HPDE6-E6E7 (cell line): ENCODE results near the gene A1CF.

Experiments
- DNase-seq: peaks from one replicate; pipeline ENCODE4 v3.0.0; 2011; ENCODE audit warnings: missing footprints; ENCODE audit errors: extremely low spot score

Gene A1CF

DNA sequence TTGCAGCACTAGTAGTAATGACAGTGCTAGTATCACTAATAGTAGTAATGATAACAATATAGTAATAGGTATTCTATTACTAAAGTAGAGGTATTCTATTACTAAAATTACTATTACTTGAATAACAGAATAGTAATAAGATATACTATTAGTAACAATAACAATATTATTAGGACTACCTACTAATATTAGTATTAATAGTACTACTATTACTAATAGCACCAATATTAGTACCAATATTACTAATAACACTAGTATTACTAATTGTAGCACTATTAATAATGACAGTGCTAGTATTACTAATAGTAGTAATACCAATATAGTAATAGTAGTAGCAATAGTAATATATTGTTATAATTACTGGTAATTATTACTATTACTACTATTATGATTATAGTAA is 24.1 kb downstream of the A1CF start:
- no peak for DNase-seq

DNA sequence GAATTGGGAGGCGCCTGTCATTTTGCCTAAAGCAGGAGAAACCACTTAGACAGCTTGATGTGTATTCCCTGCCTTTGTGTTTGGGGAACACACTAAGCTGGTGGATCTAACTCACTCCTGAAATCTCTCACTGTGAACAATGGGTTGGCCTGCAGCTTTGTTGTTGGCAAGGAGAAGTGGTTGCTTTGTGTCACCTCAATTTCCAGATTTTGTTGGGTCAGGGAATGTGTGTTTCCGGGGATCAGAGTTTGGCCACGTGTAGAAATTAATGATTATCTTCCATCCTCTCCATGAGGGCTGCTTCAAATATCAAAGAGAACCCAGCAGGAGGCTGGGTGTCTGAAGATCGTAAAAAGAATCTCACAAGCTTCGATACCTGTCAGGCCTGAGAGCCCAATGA is 27.8 kb downstream of the A1CF start:
- no peak for DNase-seq

DNA sequence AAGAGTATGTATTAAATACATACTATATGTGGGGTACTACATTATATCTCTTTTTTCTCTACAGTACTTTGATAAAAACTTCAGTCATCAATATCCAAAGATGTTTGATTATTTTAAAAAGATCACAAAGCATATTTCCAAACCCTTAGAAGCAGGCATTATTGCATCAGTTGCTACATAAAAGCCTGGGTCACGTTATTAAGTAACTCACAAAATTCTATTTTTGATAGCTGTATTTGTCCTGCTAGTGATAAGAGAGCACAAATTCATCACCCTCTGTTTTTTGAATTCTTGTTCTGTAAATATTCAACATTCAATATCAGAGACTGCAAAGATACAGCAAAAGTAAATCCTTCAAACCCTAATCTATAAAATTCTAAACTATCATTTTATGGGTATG is 30.0 kb downstream of the A1CF start:
- no peak for DNase-seq

DNA sequence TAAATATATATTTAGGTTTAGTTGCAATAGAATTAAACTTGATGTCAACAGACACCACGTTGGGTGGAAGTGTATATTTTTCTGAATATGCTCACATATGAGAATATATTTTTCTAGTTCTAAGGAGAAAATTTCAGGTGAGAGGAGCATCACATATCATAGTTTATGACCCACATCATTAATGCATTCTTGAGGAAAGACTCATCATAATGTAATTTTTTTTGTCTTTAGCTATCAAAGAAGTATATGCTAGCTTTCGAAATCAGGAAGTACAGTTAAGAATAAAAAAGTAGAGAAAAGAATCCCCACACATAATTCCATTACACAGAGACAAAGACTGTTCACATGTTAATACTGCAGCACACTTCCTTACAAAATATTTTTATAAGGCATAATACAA is 30.4 kb downstream of the A1CF start:
- no peak for DNase-seq

DNA sequence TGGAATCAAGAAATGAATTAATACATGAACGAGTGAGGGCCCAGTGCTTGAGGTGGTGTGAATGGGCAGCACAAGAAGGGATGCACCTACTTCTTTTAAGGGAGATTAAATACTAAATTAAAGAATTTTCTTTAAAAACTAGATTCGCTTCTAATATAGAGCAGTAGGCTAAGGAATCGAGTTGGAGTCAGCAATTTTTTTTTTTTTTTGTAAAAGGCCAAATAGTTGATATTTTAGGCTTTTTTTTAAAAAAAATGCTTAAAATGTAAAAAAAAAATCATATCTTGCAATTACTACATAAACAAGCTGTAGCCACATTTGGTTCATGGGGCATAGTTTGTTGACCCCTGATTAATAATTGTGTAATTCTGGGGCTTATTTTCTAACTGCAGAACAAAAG is 31.9 kb downstream of the A1CF start:
- DNase-seq, result no peak

DNA sequence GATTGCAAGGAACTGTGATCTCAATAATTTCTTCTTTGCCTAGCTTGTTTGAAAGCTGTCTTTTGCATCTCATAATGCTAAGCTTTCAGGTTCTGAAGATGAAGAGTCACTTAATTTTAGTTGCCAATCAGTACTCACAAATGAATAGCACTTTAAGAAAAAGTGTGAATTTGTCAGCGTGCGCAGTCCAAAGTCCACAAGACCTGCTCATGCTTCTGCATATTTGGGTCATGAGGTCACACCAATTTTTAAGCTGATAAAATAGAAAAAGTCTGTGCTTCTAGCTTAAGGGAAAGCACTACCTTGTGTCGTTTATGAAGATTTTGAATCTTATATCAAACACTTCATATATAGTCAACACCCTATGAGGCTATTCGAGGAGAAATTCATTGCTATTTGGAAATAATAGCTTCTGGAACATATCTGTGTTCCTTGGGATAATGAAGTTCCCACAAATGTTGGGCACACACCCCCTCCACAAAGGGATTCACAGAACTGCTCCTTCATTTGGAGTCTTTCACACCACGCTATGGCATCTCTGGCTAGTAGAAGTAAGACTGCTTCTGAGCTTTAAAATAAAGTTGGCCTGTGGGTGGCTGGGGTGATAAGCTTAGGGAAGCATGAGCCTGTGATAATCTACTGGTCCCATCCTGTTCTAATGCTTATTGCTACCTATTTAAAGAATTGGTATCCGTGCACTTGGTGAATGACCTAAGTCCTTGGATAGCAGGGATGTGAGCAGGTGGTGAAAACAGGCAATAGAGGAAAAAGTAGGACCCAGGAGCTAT is 33.3 kb downstream of the A1CF start:
- no peak for DNase-seq

DNA sequence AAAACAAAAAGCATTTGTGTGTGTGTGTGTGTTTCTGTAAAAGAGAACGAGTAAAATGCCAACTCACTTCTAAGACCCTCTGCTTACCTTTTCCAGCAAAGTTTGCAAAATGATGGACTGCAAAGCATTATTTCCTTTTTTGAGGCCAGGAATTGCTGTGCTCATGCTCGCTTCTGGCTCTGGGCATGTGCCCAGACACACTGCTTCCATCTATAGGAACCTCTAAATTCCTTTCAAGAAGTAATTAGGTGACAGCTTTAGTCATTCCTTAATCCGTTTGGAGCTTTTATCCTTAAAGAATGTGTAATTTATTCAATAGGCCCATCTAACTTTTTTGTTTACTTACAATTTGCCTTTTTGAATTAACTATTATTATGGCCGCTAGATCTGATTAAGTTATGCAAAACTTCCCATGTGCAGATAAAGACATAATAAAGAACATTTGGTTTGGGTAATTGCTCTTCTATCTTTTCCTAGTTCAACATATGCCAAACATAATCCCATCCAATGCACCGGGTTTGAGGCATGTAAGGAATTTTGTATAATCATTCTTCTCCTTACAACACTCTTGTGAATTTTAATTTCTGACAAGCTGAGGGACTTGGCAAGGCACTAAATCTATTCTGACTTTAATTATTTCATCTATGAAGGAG is 34.7 kb downstream of the A1CF start:
- DNase-seq, result no peak

DNA sequence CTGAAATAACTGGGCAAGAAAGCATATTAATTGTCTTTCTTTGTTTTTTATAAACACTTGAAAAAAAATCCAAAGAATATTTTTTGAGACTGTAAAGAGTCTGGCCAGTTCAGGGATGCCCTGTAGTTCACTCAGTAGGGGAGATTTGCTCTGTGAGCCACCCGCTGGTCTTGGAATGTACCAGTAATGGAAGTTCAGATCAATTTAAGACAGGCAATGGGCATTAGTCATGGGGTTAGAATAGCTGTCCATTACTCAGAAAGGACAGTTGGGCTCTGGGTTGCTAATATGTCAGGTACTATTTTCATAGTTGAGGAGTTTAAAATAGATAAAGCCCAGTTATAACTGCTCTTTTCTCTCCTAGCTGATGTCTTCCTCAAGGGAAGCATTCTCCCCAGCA is 38.7 kb downstream of the A1CF start:
- no peak for DNase-seq

DNA sequence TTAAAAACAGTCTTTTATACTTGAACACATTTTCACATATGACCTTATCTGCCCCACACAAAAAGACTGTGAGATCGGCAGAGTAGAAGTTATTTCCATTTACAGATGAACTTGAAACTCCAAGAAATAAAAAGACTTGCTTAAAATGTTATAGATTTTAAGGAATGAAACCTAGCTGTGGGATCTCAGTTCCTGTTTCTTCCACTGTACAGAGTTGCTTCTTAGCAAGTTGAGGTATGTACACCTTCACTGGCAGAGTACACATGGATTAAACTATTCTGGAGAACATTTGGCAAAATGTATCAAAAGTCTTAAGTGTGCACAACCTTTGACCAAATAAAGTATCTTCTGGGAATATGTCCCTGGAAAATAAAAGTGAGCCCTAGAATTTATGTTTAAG is 48.3 kb downstream of the A1CF start:
- DNase-seq, result no peak

DNA sequence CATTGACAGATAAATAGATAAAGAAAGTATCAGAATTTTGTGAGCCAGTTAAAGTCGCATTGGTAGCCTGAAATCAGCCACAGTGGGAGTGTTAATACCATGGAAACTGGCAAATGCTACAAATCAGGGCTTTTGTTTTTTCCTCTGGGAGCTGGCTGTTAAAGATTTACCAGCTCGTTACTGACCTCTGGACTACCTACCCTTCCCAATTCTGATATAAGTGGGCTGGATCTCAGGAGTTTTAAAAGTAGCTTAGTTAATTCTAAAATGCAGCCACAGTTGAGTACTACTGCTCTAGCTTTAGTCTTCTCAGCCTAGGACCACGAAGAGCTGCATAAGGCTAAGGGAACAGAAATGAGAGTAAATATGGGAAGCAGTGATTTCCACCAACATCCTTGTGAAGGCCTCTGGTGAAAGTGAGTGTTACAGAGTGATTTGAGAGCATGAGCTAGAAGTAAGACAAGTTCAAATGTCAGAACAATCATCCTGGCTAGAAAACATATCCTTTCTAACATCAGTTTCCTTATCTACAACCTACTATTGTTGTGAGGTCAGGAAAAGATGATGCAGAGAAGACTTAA is 53.2 kb downstream of the A1CF start:
- no peak for DNase-seq

DNA sequence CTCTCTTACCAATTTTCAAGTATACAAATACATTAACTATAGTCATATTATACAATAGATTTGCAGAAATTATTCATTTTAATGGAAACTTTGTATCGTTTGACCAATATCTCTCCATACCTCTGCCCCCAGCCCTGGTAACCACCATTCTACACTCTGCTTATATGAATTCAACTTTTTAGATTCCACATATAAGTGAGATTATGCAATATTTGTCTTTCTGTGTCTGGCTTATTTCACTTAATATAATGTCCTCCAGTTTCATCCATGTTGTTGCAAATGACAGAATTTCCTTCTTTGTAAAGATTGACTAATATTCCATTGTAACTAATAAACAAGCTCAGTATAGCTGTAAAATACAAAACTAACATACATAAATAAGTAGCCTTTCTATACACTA is 55.4 kb downstream of the A1CF start:
- DNase-seq, result no peak

DNA sequence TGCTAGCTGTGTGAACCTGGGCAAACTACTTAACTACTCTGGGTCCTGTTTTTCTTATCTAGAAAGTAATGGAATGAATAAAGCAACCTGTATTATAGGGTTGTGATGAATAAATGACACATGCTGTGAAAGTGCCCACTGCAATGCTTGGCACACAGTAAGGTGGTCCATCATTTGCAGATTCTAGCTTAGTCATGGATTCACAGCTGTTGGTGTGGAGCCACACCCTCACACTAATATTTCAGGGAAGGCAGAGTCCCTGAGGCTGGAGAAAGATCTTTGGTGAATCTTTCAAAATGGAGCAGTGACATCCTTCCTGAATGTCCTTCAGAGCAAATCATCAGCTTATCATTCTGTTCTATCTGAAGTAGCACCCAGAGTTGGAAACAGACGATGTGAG is 60.6 kb downstream of the A1CF start:
- no peak for DNase-seq

DNA sequence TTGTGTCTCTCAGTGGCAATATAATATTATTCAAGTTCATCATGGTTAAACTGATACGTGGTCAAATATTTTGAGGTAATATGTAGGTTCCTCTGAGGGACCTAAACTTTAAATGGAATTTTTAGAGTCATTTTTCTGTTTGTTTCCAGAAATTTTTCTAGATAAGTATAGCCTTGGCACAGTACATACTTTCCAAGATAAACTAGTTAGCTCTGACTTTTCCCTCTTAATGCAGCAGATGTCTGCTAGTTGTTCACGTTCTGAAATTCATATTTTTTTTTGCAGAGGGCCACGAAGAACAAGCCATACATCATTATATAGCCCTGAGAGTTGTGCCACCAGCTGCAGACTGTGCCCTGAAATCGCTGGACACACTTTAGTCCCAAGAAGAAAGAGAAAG is 61.6 kb downstream of the A1CF start:
- no peak for DNase-seq

DNA sequence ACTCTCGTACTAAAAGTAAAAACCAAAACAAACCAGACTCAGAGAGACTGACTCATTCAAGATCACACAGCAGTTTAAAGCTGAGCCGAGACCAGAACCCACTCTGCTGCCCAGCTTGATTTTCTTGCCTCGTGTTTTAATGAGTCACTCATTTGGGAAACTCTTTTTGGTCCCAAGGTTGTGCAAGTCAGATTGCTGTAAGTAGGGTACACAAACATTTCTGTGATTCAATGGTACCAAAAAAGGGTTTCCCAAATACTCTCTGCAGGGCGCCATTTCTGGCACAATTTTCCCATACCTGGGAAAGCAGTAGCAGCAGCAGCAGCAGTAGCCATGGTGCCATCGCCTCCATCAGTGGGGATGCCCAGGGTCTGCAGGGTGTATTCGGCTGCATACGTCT is 75.8 kb downstream of the A1CF start:
- DNase-seq, result no peak

DNA sequence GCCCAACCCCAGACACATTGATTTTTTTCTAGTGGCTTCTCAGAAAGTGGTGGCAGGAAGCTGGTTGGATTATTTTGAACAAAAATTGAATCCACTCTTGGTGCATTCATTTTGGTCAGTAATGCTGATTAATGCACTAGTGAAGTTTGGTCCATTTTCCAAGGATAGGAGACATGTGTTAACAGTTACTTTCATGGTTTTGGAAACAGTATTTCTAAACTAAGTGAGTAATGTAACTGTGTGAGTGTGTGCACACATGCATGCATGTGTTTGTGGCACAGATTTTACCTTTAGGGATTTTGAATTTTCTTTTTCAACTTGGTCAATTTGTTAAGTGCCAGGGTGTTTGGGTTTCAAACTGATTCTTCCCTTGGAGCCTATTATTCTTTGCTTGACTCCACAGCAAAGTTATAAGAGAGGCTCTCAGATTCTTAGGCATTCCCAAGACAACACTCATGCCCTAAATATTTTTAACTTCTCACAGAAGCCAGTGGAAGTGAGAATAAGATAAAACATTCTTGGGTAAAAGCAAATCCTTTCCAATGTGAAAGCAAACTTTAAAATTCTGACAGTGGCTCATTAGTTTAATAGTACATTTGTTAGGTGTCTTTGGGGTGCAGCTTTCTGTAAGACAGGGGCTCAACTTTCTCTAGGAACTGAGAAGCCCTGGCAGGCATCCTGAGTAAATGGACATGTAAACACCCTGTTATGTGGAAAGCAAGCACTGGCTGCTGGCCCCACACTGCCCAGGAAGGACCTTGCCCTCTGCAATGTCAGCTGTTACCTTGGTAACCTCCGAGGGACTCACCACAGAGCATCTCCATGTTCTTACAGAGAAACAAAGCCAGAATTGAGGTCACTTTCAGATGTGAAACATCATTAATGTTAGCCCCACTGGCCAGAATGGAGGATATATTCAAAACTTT is 77.3 kb downstream of the A1CF start:
- no peak for DNase-seq

DNA sequence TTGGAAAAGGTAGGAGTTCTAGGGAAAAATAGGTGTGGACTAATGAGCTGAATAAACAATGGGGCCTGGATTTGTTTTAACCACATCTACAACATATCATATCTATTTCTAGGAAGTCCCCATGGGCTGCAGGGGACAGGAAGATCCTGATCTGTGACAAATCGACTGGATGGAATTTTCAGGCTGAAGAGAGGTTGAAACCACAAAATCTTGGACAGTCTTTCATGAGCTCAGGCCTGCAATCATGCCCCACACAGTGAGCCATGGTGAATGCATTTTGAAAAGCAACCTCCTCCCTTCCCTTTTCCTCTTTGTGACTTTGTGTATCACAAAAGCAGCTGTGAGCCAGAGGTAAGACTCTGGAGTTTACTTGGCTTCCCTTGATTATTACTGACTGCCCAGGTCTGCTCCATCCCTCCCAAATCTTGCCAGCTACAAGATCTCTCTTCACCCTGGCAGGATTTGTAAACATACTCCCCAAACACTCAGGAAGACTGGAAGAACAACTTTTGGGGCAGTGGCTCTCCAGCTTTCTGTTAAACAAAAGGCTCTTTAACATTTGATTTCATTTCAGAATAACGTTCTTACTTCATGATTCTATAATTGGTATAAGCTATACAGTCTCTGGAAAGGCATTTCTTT is 79.3 kb downstream of the A1CF start:
- no peak for DNase-seq

DNA sequence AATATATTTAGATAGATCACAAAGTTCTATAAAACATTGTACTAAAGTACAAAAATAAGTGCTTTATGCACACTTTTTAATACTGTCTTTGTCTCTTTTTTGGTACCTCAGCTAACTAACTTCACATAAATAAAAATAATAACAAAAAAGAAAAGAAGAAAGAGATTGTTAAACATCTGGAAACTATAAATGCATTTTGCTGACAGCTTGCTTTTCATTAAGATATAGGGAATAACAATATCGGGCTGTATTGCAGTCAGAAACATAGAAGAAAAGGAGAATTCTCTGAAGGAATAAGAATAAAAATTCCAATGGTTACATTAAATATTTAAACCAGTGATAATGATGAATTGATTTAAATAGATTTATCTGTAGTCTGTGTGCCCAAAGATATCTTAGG is 85.8 kb downstream of the A1CF start:
- no peak for DNase-seq

DNA sequence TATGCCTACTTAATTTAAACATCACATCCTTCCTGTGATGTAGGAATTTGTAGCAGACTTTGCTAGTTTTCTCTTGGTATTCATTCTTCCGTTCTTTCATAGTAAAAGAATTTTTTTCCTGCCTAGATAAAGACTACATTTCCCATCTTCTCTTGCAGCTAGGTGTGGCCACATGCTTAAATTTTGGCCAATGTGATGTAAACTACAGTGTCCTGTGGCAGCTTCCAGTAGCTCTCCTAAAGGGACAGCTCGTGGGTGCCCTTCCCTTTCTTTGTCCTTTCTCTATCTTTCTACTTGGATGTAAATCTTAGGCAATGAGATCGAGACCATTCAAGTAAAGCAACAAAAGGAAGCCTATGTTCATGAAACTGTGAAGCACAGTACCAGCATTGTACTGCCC is 87.1 kb downstream of the A1CF start:
- DNase-seq, result no peak

DNA sequence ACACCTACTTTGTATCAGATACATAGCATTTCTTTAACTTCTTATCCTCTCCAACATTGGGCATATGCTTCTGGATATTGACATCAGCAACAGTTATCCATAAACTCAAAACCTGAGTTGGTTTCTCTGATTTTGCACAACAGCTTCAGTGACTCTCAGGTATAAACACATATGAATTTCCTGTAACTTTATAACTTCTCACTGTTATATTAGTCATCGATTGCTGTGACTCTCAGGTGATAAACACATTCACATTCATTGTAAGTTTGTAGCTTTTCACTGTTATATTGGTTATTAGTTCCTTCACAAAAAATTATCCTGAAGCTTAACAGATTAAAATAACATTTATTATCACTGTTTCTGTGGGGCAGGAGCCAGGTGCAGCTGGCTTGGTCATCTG is 88.7 kb downstream of the A1CF start:
- no peak for DNase-seq

DNA sequence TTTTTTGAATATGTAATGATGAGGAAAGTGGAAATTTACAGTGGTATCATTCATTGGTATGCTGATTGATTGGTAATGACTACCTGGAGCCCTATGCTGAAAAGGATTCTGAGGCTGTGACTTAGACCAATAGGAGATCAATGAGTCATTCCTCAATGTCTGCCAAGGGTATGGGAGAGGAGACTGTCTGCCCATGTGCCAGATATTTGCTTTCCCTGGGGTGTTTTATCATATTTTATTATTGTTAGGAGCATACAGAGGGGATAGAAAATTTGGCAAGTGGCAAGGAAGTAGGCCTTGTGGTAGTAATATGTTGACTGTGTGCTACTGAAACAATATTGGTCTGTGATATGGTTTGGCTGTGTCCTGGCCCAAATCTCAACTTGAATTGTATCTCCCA is 90.9 kb downstream of the A1CF start:
- no peak for DNase-seq
